Esophagus squamous epithelium (tissue), 4 donors: Measurements from ENCODE around the gene GPHN.

ENCODE experiments used
- POLR2A ChIP-seq, 4 donors: fragments of 450-650 bp; IDR thresholded peaks; one replicate each; pipeline ENCODE4 v1.6.1; 2017; ENCODE audit warnings: antibody characterized with exemption in 4 of 4, mild to moderate bottlenecking in 4 of 4, moderate library complexity in 3 of 4
- TF ChIP-seq, protein P1 (sequence below), 6 experiments: fragments of 450-650 bp in 4 of 6; fragments of 200-600 bp in 2 of 6; sonication (generic) in 2 of 6; IDR thresholded peaks; one replicate each; pipeline ENCODE4 v1.5.1; 2016 to 2019; ENCODE audit warnings: antibody characterized with exemption in 6 of 6, mild to moderate bottlenecking in 4 of 6, moderate library complexity in 4 of 6

DNA sequence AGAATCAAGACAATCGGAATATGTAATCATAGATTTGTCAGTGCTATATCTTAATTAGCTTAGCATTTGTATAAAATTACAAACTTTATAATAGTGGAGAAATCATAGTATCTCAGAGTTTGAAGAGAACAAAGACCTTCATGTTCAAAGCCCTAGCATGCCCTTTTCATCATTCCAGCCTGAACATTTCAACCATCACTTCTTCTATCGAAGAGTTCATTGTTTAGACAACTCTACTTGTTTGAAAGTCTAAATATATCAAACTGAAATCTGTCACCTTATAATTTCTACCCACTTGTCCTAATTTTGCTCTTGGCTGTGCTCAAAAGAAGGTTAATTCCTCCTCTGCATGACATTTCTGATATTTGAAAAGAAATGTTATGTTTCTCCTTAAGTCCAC is 325.9 kb downstream of the GPHN start:
- TF ChIP-seq, protein P1, sequence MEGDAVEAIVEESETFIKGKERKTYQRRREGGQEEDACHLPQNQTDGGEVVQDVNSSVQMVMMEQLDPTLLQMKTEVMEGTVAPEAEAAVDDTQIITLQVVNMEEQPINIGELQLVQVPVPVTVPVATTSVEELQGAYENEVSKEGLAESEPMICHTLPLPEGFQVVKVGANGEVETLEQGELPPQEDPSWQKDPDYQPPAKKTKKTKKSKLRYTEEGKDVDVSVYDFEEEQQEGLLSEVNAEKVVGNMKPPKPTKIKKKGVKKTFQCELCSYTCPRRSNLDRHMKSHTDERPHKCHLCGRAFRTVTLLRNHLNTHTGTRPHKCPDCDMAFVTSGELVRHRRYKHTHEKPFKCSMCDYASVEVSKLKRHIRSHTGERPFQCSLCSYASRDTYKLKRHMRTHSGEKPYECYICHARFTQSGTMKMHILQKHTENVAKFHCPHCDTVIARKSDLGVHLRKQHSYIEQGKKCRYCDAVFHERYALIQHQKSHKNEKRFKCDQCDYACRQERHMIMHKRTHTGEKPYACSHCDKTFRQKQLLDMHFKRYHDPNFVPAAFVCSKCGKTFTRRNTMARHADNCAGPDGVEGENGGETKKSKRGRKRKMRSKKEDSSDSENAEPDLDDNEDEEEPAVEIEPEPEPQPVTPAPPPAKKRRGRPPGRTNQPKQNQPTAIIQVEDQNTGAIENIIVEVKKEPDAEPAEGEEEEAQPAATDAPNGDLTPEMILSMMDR (IDR thresholded peaks at IDR 0.05) = no peak
- no peak for TF ChIP-seq POLR2A (IDR thresholded peaks at IDR 0.05)
